Measurements from ENCODE around the gene PCDHGA5.
"Not testable (repeated sequence)": the region's sequence is repeated elsewhere in the genome, so short reads cannot be mapped to it uniquely, and the experiment has no call there.

PCDHGA5 gene

GRCh38 chr5:141351591-141351990 lies 12.4 kb upstream of the PCDHGA5 start:
- no peak for DNase-seq (ENCODE audit: low read depth in 2 of 2)

- no peak for DNase-seq (ENCODE audit: low read depth in 2 of 2)
Observed at GRCh38 chr5:141354900-141355469, 9.0 kb upstream of the PCDHGA5 start, which contains the start of gene PCDHGA4. Gene PCDHGA4, plus strand, starts transcription at chr5:141355021. Its CDS starts 87 bp downstream, at chr5:141355108.

- DNase-seq (ENCODE audit: low read depth in 2 of 2) = no peak
Observed at GRCh38 chr5:141355641-141356040, 8.3 kb upstream of the PCDHGA5 start.

- DNase-seq (ENCODE audit: low read depth in 2 of 2) = no peak
Observed at GRCh38 chr5:141356133-141356532, 7.8 kb upstream of the PCDHGA5 start.

- DNase-seq (ENCODE audit: low read depth in 2 of 2) = no peak
Observed at GRCh38 chr5:141356950-141357349, 7.0 kb upstream of the PCDHGA5 start.

GRCh38 chr5:141359790-141360426 lies 4.1 kb upstream of the PCDHGA5 start, which contains the start of gene PCDHGB2:
Gene PCDHGB2, plus strand, starts transcription at chr5:141359994. Its CDS starts 142 bp downstream, at chr5:141360136.
- DNase-seq (ENCODE audit: low read depth in 2 of 2) = no peak

GRCh38 chr5:141360685-141361084 lies 3.3 kb upstream of the PCDHGA5 start:
- DNase-seq (ENCODE audit: low read depth in 2 of 2) = no peak

- DNase-seq (ENCODE audit: low read depth in 2 of 2) = no peak
Observed at GRCh38 chr5:141362719-141363118, 1.2 kb upstream of the PCDHGA5 start.

- DNase-seq (ENCODE audit: low read depth in 2 of 2) = no peak
Observed at GRCh38 chr5:141366016-141366896, 2.3 kb downstream of the PCDHGA5 start.

GRCh38 chr5:141369994-141370848 lies 6.3 kb downstream of the PCDHGA5 start, which contains the start of gene PCDHGB3:
Gene PCDHGB3, plus strand, starts transcription at chr5:141370242. Its CDS starts 153 bp downstream, at chr5:141370395.
- DNase-seq (ENCODE audit: low read depth in 2 of 2) = no peak

GRCh38 chr5:141371572-141372475 lies 7.9 kb downstream of the PCDHGA5 start:
- no peak for DNase-seq (ENCODE audit: low read depth in 2 of 2)

- DNase-seq (ENCODE audit: low read depth in 2 of 2) = no peak
Observed at GRCh38 chr5:141373673-141374317, 9.8 kb downstream of the PCDHGA5 start, which contains the start of gene PCDHGA6. Gene PCDHGA6, plus strand, starts transcription at chr5:141373891. Its CDS starts 193 bp downstream, at chr5:141374084.

GRCh38 chr5:141374627-141375026 lies 10.7 kb downstream of the PCDHGA5 start:
- no peak for DNase-seq (ENCODE audit: low read depth in 2 of 2)

GRCh38 chr5:141375444-141376155 lies 11.6 kb downstream of the PCDHGA5 start:
- not testable (repeated sequence) for DNase-seq (ENCODE audit: low read depth in 2 of 2)

- no peak for DNase-seq (ENCODE audit: low read depth in 2 of 2)
Observed at GRCh38 chr5:141382469-141383294, 18.7 kb downstream of the PCDHGA5 start, which contains the start of gene PCDHGA7. Gene PCDHGA7, plus strand, starts transcription at chr5:141382742. Its CDS starts 158 bp downstream, at chr5:141382900.

- no peak for DNase-seq (ENCODE audit: low read depth in 2 of 2)
Observed at GRCh38 chr5:141383345-141383744, 19.4 kb downstream of the PCDHGA5 start.

GRCh38 chr5:141384471-141385267 lies 20.7 kb downstream of the PCDHGA5 start:
- DNase-seq (ENCODE audit: low read depth in 2 of 2) = no peak
